ENCODE measurements around the gene RUFY4. TPM values are rescaled to one million over a fixed set of nuclear protein-coding genes. Genes with fewer than 3 reads are reported as not detected.

Gene RUFY4
- total RNA-seq, 2 experiments from 2014 or later: not detected

DNA sequence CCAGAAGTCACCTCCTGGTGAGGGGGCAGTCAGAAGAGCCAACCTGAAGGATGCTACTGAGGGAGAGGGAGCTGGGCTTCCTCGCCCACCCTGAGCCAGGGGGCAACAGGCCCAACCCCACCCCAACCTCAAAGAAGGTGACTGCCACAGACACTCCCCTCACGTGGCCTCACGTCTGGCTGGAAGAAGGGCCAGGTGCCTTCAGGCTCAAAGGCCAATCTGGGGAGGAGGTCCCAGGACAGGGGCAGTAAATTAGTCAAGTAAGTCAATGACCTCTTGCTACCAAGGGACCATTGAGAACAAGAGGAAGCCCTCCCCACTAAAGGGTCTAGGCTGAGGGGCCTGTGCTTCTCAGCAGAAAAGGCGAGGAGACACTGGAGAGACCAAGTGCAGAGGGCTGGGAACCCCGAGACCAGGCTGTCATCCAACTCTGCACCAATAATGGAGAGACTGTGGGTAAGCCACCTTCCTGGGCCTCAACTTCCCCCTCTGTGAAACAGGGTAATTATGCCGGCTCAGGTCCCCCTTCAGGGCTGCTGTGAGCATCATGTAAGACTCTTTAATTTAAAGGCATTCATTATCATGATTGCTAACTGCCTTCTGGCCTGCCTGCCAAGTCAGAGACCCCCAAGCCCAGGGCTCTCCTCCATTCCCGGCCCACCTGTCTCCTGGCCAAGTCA is 46.1 kb upstream of the RUFY4 start:
- H3K4me3 ChIP-seq (ENCODE audit: low read depth, low read length, poor library complexity, severe bottlenecking): no peak overlapping the region
- H3K9me3 ChIP-seq (ENCODE audit: low read length): no peaks in the 10 kb centered on the region
- no peaks in the 10 kb centered on the region for H3K4me1 ChIP-seq (ENCODE audit: insufficient read depth, low read length, poor library complexity, severe bottlenecking)
- H3K27ac ChIP-seq (ENCODE audit: low read depth, low read length, poor library complexity, severe bottlenecking): no peak overlapping the region
- POLR2A ChIA-PET: no interaction called here
- no peaks in the 10 kb centered on the region for H3K9me2 ChIP-seq (ENCODE audit: insufficient read depth, low read length)
- no peaks in the 10 kb centered on the region for H4K20me1 ChIP-seq (ENCODE audit: insufficient read depth, low read length)
- no peak overlapping the region for H2AFZ ChIP-seq (ENCODE audit: low read length)
- BruUV-seq (replicated peaks): no TSS peak
- H3K4me2 ChIP-seq (ENCODE audit: low read length): no peak overlapping the region
- H3K36me3 ChIP-seq (ENCODE audit: insufficient read depth, low read length): no peaks in the 10 kb centered on the region
- no peaks in the 10 kb centered on the region for H3K79me2 ChIP-seq (ENCODE audit: insufficient read depth, low read depth, low read length)
- no peak for DNase-seq (ENCODE audit: low spot score)
- CTCF ChIA-PET (ENCODE audit: unreplicated experiment): no interaction called here
- no peak for TF ChIP-seq EZH2phosphoT487 (IDR thresholded peaks at IDR 0.05; ENCODE audit: borderline replicate concordance, low read depth, low read length)
- TF ChIP-seq, protein P1, sequence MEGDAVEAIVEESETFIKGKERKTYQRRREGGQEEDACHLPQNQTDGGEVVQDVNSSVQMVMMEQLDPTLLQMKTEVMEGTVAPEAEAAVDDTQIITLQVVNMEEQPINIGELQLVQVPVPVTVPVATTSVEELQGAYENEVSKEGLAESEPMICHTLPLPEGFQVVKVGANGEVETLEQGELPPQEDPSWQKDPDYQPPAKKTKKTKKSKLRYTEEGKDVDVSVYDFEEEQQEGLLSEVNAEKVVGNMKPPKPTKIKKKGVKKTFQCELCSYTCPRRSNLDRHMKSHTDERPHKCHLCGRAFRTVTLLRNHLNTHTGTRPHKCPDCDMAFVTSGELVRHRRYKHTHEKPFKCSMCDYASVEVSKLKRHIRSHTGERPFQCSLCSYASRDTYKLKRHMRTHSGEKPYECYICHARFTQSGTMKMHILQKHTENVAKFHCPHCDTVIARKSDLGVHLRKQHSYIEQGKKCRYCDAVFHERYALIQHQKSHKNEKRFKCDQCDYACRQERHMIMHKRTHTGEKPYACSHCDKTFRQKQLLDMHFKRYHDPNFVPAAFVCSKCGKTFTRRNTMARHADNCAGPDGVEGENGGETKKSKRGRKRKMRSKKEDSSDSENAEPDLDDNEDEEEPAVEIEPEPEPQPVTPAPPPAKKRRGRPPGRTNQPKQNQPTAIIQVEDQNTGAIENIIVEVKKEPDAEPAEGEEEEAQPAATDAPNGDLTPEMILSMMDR (conservative IDR thresholded peaks at IDR 0.05; ENCODE audit: low read length): no peak
- intact Hi-C loops (cut with micrococcal nuclease; ENCODE audit: unreplicated experiment): no loop called here

DNA sequence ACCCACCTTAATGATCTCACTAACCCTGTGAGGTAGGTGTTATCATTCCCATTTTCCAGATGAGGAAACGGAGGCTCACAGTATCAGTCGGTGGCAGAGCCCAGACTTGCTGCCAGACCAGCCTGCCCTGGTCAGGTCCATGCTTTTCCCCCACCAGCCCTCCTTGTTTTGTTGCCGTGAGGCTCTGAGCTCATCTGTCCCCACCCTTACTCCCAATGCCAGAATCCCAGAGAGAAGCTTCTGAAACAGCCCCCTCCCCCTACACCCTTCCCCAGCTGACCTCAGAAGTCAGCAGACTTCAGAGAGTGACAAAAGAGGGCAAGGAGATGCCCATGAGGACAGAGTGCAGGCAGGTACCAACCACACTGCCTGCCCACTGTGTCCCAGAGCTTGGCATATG is 45.4 kb upstream of the RUFY4 start:
- H3K27ac ChIP-seq (ENCODE audit: low read depth, low read length, poor library complexity, severe bottlenecking): no peak overlapping the region
- H4K20me1 ChIP-seq (ENCODE audit: insufficient read depth, low read length): no peaks in the 10 kb centered on the region
- H3K4me3 ChIP-seq (ENCODE audit: low read depth, low read length, poor library complexity, severe bottlenecking): no peak overlapping the region
- no peak for DNase-seq (ENCODE audit: low spot score)
- H3K9me3 ChIP-seq (ENCODE audit: low read length): no peaks in the 10 kb centered on the region
- no peaks in the 10 kb centered on the region for H3K79me2 ChIP-seq (ENCODE audit: insufficient read depth, low read depth, low read length)
- no TSS peak for BruUV-seq (replicated peaks)
- H3K9me2 ChIP-seq (ENCODE audit: insufficient read depth, low read length): no peaks in the 10 kb centered on the region
- POLR2A ChIA-PET: no interaction called here
- no peak overlapping the region for H2AFZ ChIP-seq (ENCODE audit: low read length)
- H3K4me1 ChIP-seq (ENCODE audit: insufficient read depth, low read length, poor library complexity, severe bottlenecking): no peaks in the 10 kb centered on the region
- intact Hi-C loops (cut with micrococcal nuclease; ENCODE audit: unreplicated experiment): no loop called here
- no peaks in the 10 kb centered on the region for H3K36me3 ChIP-seq (ENCODE audit: insufficient read depth, low read length)
- CTCF ChIA-PET (ENCODE audit: unreplicated experiment): no interaction called here
- no peak overlapping the region for H3K4me2 ChIP-seq (ENCODE audit: low read length)
- TF ChIP-seq, protein P1 (conservative IDR thresholded peaks at IDR 0.05; ENCODE audit: low read length): no peak
- TF ChIP-seq EZH2phosphoT487 (IDR thresholded peaks at IDR 0.05; ENCODE audit: borderline replicate concordance, low read depth, low read length): no peak

DNA sequence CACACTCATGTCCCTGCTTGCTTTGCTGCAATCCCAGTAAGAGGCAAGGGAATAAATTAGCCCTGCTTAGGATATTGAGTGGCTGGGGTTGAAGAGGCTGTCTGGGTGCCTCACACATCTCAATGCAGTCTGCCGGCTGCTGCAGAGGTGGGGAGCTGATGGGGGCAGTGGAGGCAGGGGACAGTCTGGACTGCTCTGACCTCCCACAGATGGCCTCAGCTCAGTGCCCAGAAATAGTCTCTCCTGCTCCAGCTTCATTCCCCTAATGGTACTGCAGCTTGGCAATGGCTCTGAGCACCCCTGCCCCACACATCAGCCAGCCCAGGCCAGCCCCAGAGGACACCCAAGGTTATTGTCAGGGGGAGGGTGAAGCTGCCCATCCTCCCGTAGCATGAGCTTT is 44.7 kb upstream of the RUFY4 start:
- Histone ChIP-seq H4K20me1 (ENCODE audit: insufficient read depth, low read length) (no peaks in the 10 kb centered on the region), H3K36me3 (ENCODE audit: insufficient read depth, low read length) (no peaks in the 10 kb centered on the region), H3K4me1 (ENCODE audit: insufficient read depth, low read length, poor library complexity, severe bottlenecking) (no peaks in the 10 kb centered on the region), H3K79me2 (ENCODE audit: insufficient read depth, low read depth, low read length) (no peaks in the 10 kb centered on the region), H2AFZ (ENCODE audit: low read length) (no peak overlapping the region), H3K9me3 (ENCODE audit: low read length) (no peaks in the 10 kb centered on the region), H3K9me2 (ENCODE audit: insufficient read depth, low read length) (no peaks in the 10 kb centered on the region), H3K4me3 (ENCODE audit: low read depth, low read length, poor library complexity, severe bottlenecking) (no peak overlapping the region), H3K27ac (ENCODE audit: low read depth, low read length, poor library complexity, severe bottlenecking) (no peak overlapping the region), H3K4me2 (ENCODE audit: low read length) (no peak overlapping the region)
- no peak for DNase-seq (ENCODE audit: low spot score)
- ChIA-PET CTCF (ENCODE audit: unreplicated experiment) (no interaction called here), POLR2A (no interaction called here)
- TF ChIP-seq, protein P1 (conservative IDR thresholded peaks at IDR 0.05; ENCODE audit: low read length): no peak
- no peak for TF ChIP-seq EZH2phosphoT487 (IDR thresholded peaks at IDR 0.05; ENCODE audit: borderline replicate concordance, low read depth, low read length)
- intact Hi-C loops (cut with micrococcal nuclease; ENCODE audit: unreplicated experiment): no loop called here
- no TSS peak for BruUV-seq (replicated peaks)

Measured in OCI-LY7 (cell line).